ENCODE results near the gene ZG16. TPM values are rescaled to one million over a fixed set of nuclear protein-coding genes. Genes with fewer than 3 reads are reported as not detected.

The ZG16 gene
- total and polyA plus RNA-seq, 2 experiments from 2014 or later: not detected

DNA sequence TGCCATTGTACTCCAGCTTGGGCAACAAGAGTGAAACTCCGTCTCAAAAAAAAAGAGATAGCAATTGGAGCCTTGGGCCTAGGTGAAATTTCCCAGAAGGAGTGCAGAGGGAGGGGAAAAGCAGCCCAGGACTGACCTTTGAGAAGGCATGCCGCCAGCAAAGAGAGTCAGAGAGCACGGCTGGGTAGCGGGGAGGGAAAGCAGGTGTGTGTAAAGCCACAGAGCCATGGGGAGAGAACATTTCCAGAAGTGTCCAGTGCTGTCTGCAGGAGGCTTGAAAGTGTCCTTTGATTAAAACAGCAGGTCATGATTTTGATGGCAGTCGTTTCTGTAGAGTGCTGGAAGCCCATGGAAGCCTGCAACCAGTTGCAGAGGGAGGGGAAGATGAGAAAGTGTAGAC is 40.3 kb upstream of the ZG16 start (continued):
- TF ChIP-seq, protein P1, sequence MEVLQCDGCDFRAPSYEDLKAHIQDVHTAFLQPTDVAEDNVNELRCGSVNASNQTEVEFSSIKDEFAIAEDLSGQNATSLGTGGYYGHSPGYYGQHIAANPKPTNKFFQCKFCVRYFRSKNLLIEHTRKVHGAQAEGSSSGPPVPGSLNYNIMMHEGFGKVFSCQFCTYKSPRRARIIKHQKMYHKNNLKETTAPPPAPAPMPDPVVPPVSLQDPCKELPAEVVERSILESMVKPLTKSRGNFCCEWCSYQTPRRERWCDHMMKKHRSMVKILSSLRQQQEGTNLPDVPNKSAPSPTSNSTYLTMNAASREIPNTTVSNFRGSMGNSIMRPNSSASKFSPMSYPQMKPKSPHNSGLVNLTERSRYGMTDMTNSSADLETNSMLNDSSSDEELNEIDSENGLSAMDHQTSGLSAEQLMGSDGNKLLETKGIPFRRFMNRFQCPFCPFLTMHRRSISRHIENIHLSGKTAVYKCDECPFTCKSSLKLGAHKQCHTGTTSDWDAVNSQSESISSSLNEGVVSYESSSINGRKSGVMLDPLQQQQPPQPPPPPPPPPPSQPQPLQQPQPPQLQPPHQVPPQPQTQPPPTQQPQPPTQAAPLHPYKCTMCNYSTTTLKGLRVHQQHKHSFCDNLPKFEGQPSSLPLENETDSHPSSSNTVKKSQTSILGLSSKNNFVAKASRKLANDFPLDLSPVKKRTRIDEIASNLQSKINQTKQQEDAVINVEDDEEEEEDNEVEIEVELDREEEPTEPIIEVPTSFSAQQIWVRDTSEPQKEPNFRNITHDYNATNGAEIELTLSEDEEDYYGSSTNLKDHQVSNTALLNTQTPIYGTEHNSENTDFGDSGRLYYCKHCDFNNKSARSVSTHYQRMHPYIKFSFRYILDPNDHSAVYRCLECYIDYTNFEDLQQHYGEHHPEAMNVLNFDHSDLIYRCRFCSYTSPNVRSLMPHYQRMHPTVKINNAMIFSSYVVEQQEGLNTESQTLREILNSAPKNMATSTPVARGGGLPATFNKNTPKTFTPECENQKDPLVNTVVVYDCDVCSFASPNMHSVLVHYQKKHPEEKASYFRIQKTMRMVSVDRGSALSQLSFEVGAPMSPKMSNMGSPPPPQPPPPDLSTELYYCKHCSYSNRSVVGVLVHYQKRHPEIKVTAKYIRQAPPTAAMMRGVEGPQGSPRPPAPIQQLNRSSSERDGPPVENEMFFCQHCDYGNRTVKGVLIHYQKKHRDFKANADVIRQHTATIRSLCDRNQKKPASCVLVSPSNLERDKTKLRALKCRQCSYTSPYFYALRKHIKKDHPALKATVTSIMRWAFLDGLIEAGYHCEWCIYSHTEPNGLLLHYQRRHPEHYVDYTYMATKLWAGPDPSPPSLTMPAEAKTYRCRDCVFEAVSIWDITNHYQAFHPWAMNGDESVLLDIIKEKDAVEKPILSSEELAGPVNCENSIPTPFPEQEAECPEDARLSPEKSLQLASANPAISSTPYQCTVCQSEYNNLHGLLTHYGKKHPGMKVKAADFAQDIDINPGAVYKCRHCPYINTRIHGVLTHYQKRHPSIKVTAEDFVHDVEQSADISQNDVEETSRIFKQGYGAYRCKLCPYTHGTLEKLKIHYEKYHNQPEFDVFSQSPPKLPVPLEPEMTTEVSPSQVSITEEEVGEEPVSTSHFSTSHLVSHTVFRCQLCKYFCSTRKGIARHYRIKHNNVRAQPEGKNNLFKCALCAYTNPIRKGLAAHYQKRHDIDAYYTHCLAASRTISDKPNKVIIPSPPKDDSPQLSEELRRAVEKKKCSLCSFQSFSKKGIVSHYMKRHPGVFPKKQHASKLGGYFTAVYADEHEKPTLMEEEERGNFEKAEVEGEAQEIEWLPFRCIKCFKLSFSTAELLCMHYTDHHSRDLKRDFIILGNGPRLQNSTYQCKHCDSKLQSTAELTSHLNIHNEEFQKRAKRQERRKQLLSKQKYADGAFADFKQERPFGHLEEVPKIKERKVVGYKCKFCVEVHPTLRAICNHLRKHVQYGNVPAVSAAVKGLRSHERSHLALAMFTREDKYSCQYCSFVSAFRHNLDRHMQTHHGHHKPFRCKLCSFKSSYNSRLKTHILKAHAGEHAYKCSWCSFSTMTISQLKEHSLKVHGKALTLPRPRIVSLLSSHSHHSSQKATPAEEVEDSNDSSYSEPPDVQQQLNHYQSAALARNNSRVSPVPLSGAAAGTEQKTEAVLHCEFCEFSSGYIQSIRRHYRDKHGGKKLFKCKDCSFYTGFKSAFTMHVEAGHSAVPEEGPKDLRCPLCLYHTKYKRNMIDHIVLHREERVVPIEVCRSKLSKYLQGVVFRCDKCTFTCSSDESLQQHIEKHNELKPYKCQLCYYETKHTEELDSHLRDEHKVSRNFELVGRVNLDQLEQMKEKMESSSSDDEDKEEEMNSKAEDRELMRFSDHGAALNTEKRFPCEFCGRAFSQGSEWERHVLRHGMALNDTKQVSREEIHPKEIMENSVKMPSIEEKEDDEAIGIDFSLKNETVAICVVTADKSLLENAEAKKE (CRISPR knock-in tag; IDR thresholded peaks at IDR 0.05): no peak
- TF ChIP-seq JUNB (IDR thresholded peaks at IDR 0.05; ENCODE audit: unreplicated experiment) (no peak), POLR2AphosphoS5 (IDR thresholded peaks at IDR 0.05; ENCODE audit: low read depth) (no peak; the same call in 1 of the 2 replicates), EZH2 (IDR thresholded peaks at IDR 0.05; ENCODE audit: low read depth, unreplicated experiment) (no peak), ZNF114 (CRISPR knock-in tag; IDR thresholded peaks at IDR 0.05) (no peak), CREB1 (CRISPR knock-in tag; IDR thresholded peaks at IDR 0.05; ENCODE audit: low read depth) (no peak), ZNF331 (CRISPR knock-in tag; IDR thresholded peaks at IDR 0.05; ENCODE audit: low read depth) (no peak), ETS1 (IDR thresholded peaks at IDR 0.05) (no peak)

DNA sequence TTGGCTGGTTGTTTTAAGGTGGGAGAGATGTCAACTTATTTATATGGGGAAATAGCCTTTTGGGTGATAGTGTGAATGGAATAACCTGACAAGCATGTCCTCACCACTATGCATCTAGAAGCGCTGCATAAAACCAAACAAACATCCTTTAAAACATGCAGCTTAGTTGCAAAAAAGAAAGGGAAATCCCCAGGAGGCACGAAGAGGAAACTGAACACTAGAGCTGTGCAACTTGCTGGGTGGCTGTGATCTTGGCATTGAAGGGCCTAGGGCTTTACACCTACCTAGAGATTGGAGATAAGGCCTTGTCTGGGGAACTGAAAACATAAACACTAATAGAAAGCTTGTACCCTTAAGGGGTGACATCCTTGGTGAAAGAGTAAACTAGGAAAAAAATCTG is 39.5 kb upstream of the ZG16 start:
- peaks cover 42% of the 10 kb centered on the region for H3K27me3 Mint-ChIP-seq (ENCODE audit: insufficient read depth, low read depth, poor library complexity)
- no peak overlapping the region for H3K27ac Mint-ChIP-seq
- Histone ChIP-seq H4K20me1 (replicated peaks; ENCODE audit: insufficient read depth) (peaks cover 48% of the 10 kb centered on the region), H3F3A (replicated peaks; ENCODE audit: low read depth) (peaks cover 79% of the 10 kb centered on the region), H3K79me2 (replicated peaks; ENCODE audit: insufficient read depth) (0 out of 2 replicates have a peak, but pooled peaks cover 3% of the 10 kb centered on the region), H3K9me2 (ENCODE audit: insufficient read depth) (no peaks in the 10 kb centered on the region), H3K36me3 (ENCODE audit: insufficient read depth) (peaks cover 6% of the 10 kb centered on the region; the same call in 1 of the 2 replicates), H3K27me3 (ENCODE audit: insufficient read depth) (no peaks in the 10 kb centered on the region), H2AFZ (no peak overlapping the region), H3K4me3 (no peak overlapping the region), H3K4me2 (no peak overlapping the region), H3K27ac (ENCODE audit: low read depth) (0 out of 2 replicates have a peak overlapping the region, but pooled peaks have one; percentile 55), H3K4me1 (ENCODE audit: insufficient read depth) (peaks cover 3% of the 10 kb centered on the region; the same call in 1 of the 2 replicates)
- TF ChIP-seq CREB1 (CRISPR knock-in tag; IDR thresholded peaks at IDR 0.05; ENCODE audit: low read depth): no peak
- no peak for TF ChIP-seq CTCF (conservative IDR thresholded peaks at IDR 0.05; ENCODE audit: low read depth in 2 of 2)
- TF ChIP-seq STAT1 (IDR thresholded peaks at IDR 0.05; ENCODE audit: unreplicated experiment): no peak
- no peak for TF ChIP-seq EZH2 (IDR thresholded peaks at IDR 0.05; ENCODE audit: low read depth, unreplicated experiment)
- TF ChIP-seq ZNF331 (CRISPR knock-in tag; IDR thresholded peaks at IDR 0.05; ENCODE audit: low read depth): no peak
- no peak for TF ChIP-seq JUNB (IDR thresholded peaks at IDR 0.05; ENCODE audit: unreplicated experiment)
- TF ChIP-seq NANOG (IDR thresholded peaks at IDR 0.05; ENCODE audit: borderline replicate concordance): no peak
- DNase-seq (ENCODE audit: low spot score) (no peak), ATAC-seq (no peak)
- H3K4me3 Mint-ChIP-seq: no peak overlapping the region
- no peaks in the 10 kb centered on the region; the same call in 1 of the 3 replicates for H3K9me3 Mint-ChIP-seq
- H3K36me3 Mint-ChIP-seq (ENCODE audit: low read depth): peaks cover 65% of the 10 kb centered on the region
- H3K4me1 Mint-ChIP-seq: peaks cover 4% of the 10 kb centered on the region; the same call in 1 of the 3 replicates

Data from GM23338 (cell line).